Measurements from ENCODE around the gene TRPM3.
"Not testable (repeated sequence)": the region's sequence is repeated elsewhere in the genome, so short reads cannot be mapped to it uniquely, and the experiment has no call there.

The TRPM3 gene

GRCh38 chr9:70654144-70654543 is 467.3 kb downstream of the TRPM3 start:
- no peak for DNase-seq (ENCODE audit: low spot score)

GRCh38 chr9:70644627-70645026 is 476.8 kb downstream of the TRPM3 start:
- not testable (repeated sequence) for DNase-seq (ENCODE audit: low spot score)

- DNase-seq (ENCODE audit: low spot score) = no peak
These were observed 479.1 kb downstream of the TRPM3 start for GRCh38 chr9:70642341-70642740.

- no peak for DNase-seq (ENCODE audit: low spot score)
These were observed 479.8 kb downstream of the TRPM3 start for GRCh38 chr9:70641631-70642030.

GRCh38 chr9:70641031-70641430 is 480.4 kb downstream of the TRPM3 start:
- no peak for DNase-seq (ENCODE audit: low spot score)

- DNase-seq (ENCODE audit: low spot score) = no peak
These were observed 481.3 kb downstream of the TRPM3 start for GRCh38 chr9:70639853-70640814.

GRCh38 chr9:70635790-70636189 is 485.6 kb downstream of the TRPM3 start:
- no peak for DNase-seq (ENCODE audit: low spot score)

GRCh38 chr9:70634696-70635095 is 486.7 kb downstream of the TRPM3 start:
- DNase-seq (ENCODE audit: low spot score) = no peak

GRCh38 chr9:70630971-70631370 is 490.4 kb downstream of the TRPM3 start:
- no peak for DNase-seq (ENCODE audit: low spot score)

- DNase-seq (ENCODE audit: low spot score) = not testable (repeated sequence)
These were observed 492.2 kb downstream of the TRPM3 start for GRCh38 chr9:70629080-70629685.

- DNase-seq (ENCODE audit: low spot score) = no peak
These were observed 496.3 kb downstream of the TRPM3 start for GRCh38 chr9:70625078-70625477.

- DNase-seq (ENCODE audit: low spot score) = no peak
These were observed 502.6 kb downstream of the TRPM3 start for GRCh38 chr9:70618784-70619183.

GRCh38 chr9:70617033-70617828 is 504.2 kb downstream of the TRPM3 start:
- DNase-seq (ENCODE audit: low spot score) = no peak

- no peak for DNase-seq (ENCODE audit: low spot score)
These were observed 505.0 kb downstream of the TRPM3 start for GRCh38 chr9:70616228-70616990.

GRCh38 chr9:70615464-70616138 is 505.8 kb downstream of the TRPM3 start:
- no peak for DNase-seq (ENCODE audit: low spot score)

- DNase-seq (ENCODE audit: low spot score) = no peak
These were observed 506.5 kb downstream of the TRPM3 start for GRCh38 chr9:70614786-70615463.

GRCh38 chr9:70613024-70613768 is 508.2 kb downstream of the TRPM3 start:
- no peak for DNase-seq (ENCODE audit: low spot score)

- DNase-seq (ENCODE audit: low spot score) = no peak
These were observed 511.2 kb downstream of the TRPM3 start for GRCh38 chr9:70610287-70610644.

GRCh38 chr9:70609542-70610286 is 511.7 kb downstream of the TRPM3 start:
- DNase-seq (ENCODE audit: low spot score) = no peak
